Measurements from ENCODE around the gene ZNF692. TPM values are rescaled to one million over a fixed set of nuclear protein-coding genes. Genes with fewer than 3 reads are reported as not detected.

The ZNF692 gene
- 60.2 TPM for total RNA-seq (ENCODE audit: unreplicated experiment)
- long read RNA-seq, partial matches to known transcripts: 0 of 14 reads
- long read RNA-seq, other reads (novel, unspliced or antisense): 12 of 14 reads

GRCh38 chr1:248858891-248859889 is at the start of gene ZNF692:
Gene ZNF692 (minus strand): TSS chr1:248859085. CDS start chr1:248858309, 776 bp downstream.
- H3K27ac Mint-ChIP-seq (ENCODE audit: unreplicated experiment): peak within 1 kb of the TSS; percentile 93
- peak within 1 kb of the TSS; percentile 91 for H3K4me3 Mint-ChIP-seq (ENCODE audit: unreplicated experiment)
- H3K27me3 Mint-ChIP-seq (ENCODE audit: unreplicated experiment): peaks cover 21% of the 10 kb centered on the region
- TF ChIP-seq CTCF (IDR thresholded peaks at IDR 0.05; ENCODE audit: partially characterized antibody, unreplicated experiment): no peak
- H3K9me3 Mint-ChIP-seq (ENCODE audit: unreplicated experiment): peaks cover 21% of the 10 kb centered on the region
- peak; percentile 96 for DNase-seq
- peaks cover 16% of the 10 kb centered on the region for H3K4me1 Mint-ChIP-seq (ENCODE audit: low read depth, unreplicated experiment)
- H3K36me3 Mint-ChIP-seq (ENCODE audit: unreplicated experiment): peaks cover 7% of the 10 kb centered on the region

GRCh38 chr1:248906753-248907661 is 48.1 kb upstream of the ZNF692 start:
- H3K9me3 Mint-ChIP-seq (ENCODE audit: unreplicated experiment): peaks cover 9% of the 10 kb centered on the region
- H3K4me3 Mint-ChIP-seq (ENCODE audit: unreplicated experiment): peak overlapping the region; percentile 99
- peaks cover 4% of the 10 kb centered on the region for H3K27me3 Mint-ChIP-seq (ENCODE audit: unreplicated experiment)
- H3K4me1 Mint-ChIP-seq (ENCODE audit: low read depth, unreplicated experiment): peaks cover 30% of the 10 kb centered on the region
- peak overlapping the region; percentile 100 for H3K27ac Mint-ChIP-seq (ENCODE audit: unreplicated experiment)
- TF ChIP-seq CTCF (IDR thresholded peaks at IDR 0.05; ENCODE audit: partially characterized antibody, unreplicated experiment): no peak
- no peak for DNase-seq
- peaks cover 8% of the 10 kb centered on the region for H3K36me3 Mint-ChIP-seq (ENCODE audit: unreplicated experiment)

GRCh38 chr1:248906009-248906752 is 47.3 kb upstream of the ZNF692 start, which contains the start of gene PGBD2:
Gene PGBD2 (plus strand): TSS chr1:248906235. CDS start chr1:248913863, 7,628 bp downstream.
- Mint-ChIP-seq H3K9me3 (ENCODE audit: unreplicated experiment) (peaks cover 9% of the 10 kb centered on the region), H3K27ac (ENCODE audit: unreplicated experiment) (peak within 1 kb of the TSS; percentile 100), H3K4me3 (ENCODE audit: unreplicated experiment) (peak within 1 kb of the TSS; percentile 99), H3K27me3 (ENCODE audit: unreplicated experiment) (peaks cover 4% of the 10 kb centered on the region), H3K36me3 (ENCODE audit: unreplicated experiment) (peaks cover 8% of the 10 kb centered on the region), H3K4me1 (ENCODE audit: low read depth, unreplicated experiment) (peaks cover 30% of the 10 kb centered on the region)
- peak; percentile 99 for DNase-seq
- TF ChIP-seq CTCF (IDR thresholded peaks at IDR 0.05; ENCODE audit: partially characterized antibody, unreplicated experiment): peak; percentile 78

- Mint-ChIP-seq H3K4me3 (ENCODE audit: unreplicated experiment) (peak overlapping the region; percentile 97), H3K27ac (ENCODE audit: unreplicated experiment) (peak overlapping the region; percentile 81), H3K9me3 (ENCODE audit: unreplicated experiment) (peaks cover 9% of the 10 kb centered on the region), H3K36me3 (ENCODE audit: unreplicated experiment) (peaks cover 8% of the 10 kb centered on the region), H3K4me1 (ENCODE audit: low read depth, unreplicated experiment) (peaks cover 27% of the 10 kb centered on the region), H3K27me3 (ENCODE audit: unreplicated experiment) (peaks cover 4% of the 10 kb centered on the region)
- no peak for DNase-seq
- TF ChIP-seq CTCF (IDR thresholded peaks at IDR 0.05; ENCODE audit: partially characterized antibody, unreplicated experiment): no peak
Observed at GRCh38 chr1:248905662-248906008, 46.8 kb upstream of the ZNF692 start.

Data from glutamatergic neuron (in vitro differentiated cells).